Measurements from ENCODE around the gene ARHGAP10. TPM values are rescaled to one million over a fixed set of nuclear protein-coding genes. Genes with fewer than 3 reads are reported as not detected.

ARHGAP10 gene
- total and polyA plus RNA-seq, 4 experiments from 2014 or later: 6.4 to 8.3 (median 7.8) TPM

- Histone ChIP-seq H3K36me3 (ENCODE audit: insufficient read depth, low read length) (peaks cover 4% of the 10 kb centered on the region), H3K4me1 (ENCODE audit: insufficient read depth, low read length) (no peaks in the 10 kb centered on the region), H3K4me3 (ENCODE audit: low read length in 2 of 2) (no peak overlapping the region), H3K27me3 (ENCODE audit: insufficient read depth, low read length) (no peaks in the 10 kb centered on the region), H3K9me3 (ENCODE audit: control insufficient read depth in 1 of 2, low read length in 2 of 2) (no peaks in the 10 kb centered on the region), H3K27ac (ENCODE audit: low read depth, low read length) (no peak overlapping the region)
- H3K4me3 Mint-ChIP-seq: no peak overlapping the region
- intact Hi-C loops (cut with micrococcal nuclease): no loop called here
- H3K27ac Mint-ChIP-seq: peak overlapping the region in 5 of 7 donors; percentile 26 to 65 (median 60)
- peaks cover 81 to 83% of the 10 kb centered on the region in 2 donors for H3K36me3 Mint-ChIP-seq
- CTCF ChIA-PET (ENCODE audit: partially characterized antibody): interaction anchor here (0.7 to 1.5 kb wide), 3 partner anchors 15 to 72 kb away, joined by 3 read pairs; no protein-coding TSS in a partner anchor
- no peaks in the 10 kb centered on the region for H3K27me3 Mint-ChIP-seq
- no peak for DNase-seq
- POLR2A ChIA-PET (ENCODE audit: partially characterized antibody): no interaction called here
- H3K4me1 Mint-ChIP-seq: peaks cover 16 to 62% (median 31%) of the 10 kb centered on the region in 4 donors
- H3K9me3 Mint-ChIP-seq: no peaks in the 10 kb centered on the region
Measured at GRCh38 chr4:148116969-148117368, 385.1 kb downstream of the ARHGAP10 start.

DNA sequence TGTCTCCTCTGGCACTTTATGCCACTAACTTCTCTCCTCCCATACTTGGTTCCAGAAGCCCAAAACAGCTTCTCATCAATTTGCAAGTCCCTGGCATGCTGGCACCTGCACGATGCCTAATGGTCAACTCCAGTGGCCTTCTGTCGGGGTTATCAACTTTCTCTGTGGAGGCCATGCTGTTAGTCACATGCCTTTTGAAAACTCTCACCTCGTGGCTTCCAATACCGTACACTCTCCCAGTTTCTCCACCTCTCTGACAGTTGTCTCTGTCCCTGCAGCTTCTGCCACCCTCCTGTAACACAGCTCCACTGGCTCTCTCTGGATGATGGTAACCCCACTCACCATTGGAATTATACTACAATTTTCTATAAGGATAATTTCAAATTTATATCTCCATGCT lies 386.3 kb downstream of the ARHGAP10 start:
- Histone ChIP-seq H3K4me1 (ENCODE audit: insufficient read depth, low read length) (no peaks in the 10 kb centered on the region), H3K36me3 (ENCODE audit: insufficient read depth, low read length) (peaks cover 4% of the 10 kb centered on the region), H3K4me3 (ENCODE audit: low read length in 2 of 2) (no peak overlapping the region), H3K27ac (ENCODE audit: low read depth, low read length) (no peak overlapping the region), H3K27me3 (ENCODE audit: insufficient read depth, low read length) (no peaks in the 10 kb centered on the region), H3K9me3 (ENCODE audit: control insufficient read depth in 1 of 2, low read length in 2 of 2) (no peaks in the 10 kb centered on the region)
- Mint-ChIP-seq H3K27ac (peak overlapping the region in 3 of 7 donors; percentile 23 to 47 (median 44)), H3K9me3 (peaks cover 0 to 6% (median 2%) of the 10 kb centered on the region in 8 donors), H3K4me1 (peaks cover 9 to 55% (median 26%) of the 10 kb centered on the region in 4 donors), H3K27me3 (no peaks in the 10 kb centered on the region), H3K4me3 (no peak overlapping the region), H3K36me3 (peaks cover 76 to 83% of the 10 kb centered on the region in 2 donors)
- CTCF ChIA-PET (ENCODE audit: partially characterized antibody): no interaction called here
- intact Hi-C loops (cut with micrococcal nuclease): no loop called here
- no peak for DNase-seq
- POLR2A ChIA-PET (ENCODE audit: partially characterized antibody): interaction anchor here (0.8 kb wide), 1 partner anchor 323 kb away, joined by 3 read pairs; no protein-coding TSS in a partner anchor

- Histone ChIP-seq H3K4me1 (ENCODE audit: insufficient read depth, low read length) (no peaks in the 10 kb centered on the region), H3K27ac (ENCODE audit: low read depth, low read length) (no peak overlapping the region), H3K27me3 (ENCODE audit: insufficient read depth, low read length) (no peaks in the 10 kb centered on the region), H3K9me3 (ENCODE audit: control insufficient read depth in 1 of 2, low read length in 2 of 2) (no peaks in the 10 kb centered on the region), H3K4me3 (ENCODE audit: low read length in 2 of 2) (no peak overlapping the region), H3K36me3 (ENCODE audit: insufficient read depth, low read length) (peaks cover 3% of the 10 kb centered on the region)
- H3K27ac Mint-ChIP-seq: peak overlapping the region in 2 of 7 donors; percentile 23 to 44
- CTCF ChIA-PET (ENCODE audit: partially characterized antibody): no interaction called here
- H3K4me3 Mint-ChIP-seq: no peak overlapping the region
- peaks cover 9 to 50% (median 25%) of the 10 kb centered on the region in 4 donors for H3K4me1 Mint-ChIP-seq
- no peaks in the 10 kb centered on the region for H3K27me3 Mint-ChIP-seq
- H3K9me3 Mint-ChIP-seq: peaks cover 0 to 11% (median 6%) of the 10 kb centered on the region in 8 donors
- H3K36me3 Mint-ChIP-seq: peaks cover 77 to 83% of the 10 kb centered on the region in 2 donors
- intact Hi-C loops (cut with micrococcal nuclease): no loop called here
- no peak for DNase-seq
- POLR2A ChIA-PET (ENCODE audit: partially characterized antibody): interaction anchor here (0.8 kb wide), 1 partner anchor 323 kb away, joined by 3 read pairs; no protein-coding TSS in a partner anchor
Measured at GRCh38 chr4:148118633-148119032, 386.7 kb downstream of the ARHGAP10 start.

DNA sequence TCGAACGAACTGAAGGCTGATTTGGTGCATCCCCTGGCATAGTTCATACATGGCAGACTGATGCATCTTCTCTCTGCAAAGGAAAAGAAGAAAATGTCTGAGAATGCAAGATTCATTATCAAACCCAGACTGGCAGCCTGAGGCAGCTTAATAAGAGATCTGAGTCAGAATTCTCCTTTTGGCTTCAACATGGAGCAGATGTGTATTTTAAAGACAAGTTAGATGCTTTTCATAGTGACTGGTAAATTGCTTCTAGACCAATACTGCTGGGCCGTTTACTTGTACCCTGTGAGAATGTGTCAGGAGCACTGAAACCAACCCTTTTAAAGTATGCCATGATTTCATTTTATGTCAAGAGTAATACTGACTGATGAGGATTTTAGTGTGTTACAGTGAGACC lies 388.3 kb downstream of the ARHGAP10 start:
- Mint-ChIP-seq H3K36me3 (peaks cover 72 to 84% of the 10 kb centered on the region in 2 donors), H3K4me1 (peaks cover 9 to 42% (median 20%) of the 10 kb centered on the region in 4 donors), H3K27ac (peak overlapping the region in 2 of 7 donors; percentile 6 to 25), H3K27me3 (no peaks in the 10 kb centered on the region), H3K4me3 (no peak overlapping the region), H3K9me3 (peaks cover 0 to 26% (median 20%) of the 10 kb centered on the region in 8 donors)
- peaks cover 0 to 3% of the 10 kb centered on the region in 2 donors for H3K9me3 ChIP-seq (ENCODE audit: control insufficient read depth in 1 of 2, low read length in 2 of 2)
- no peaks in the 10 kb centered on the region for H3K27me3 ChIP-seq (ENCODE audit: insufficient read depth, low read length)
- H3K4me1 ChIP-seq (ENCODE audit: insufficient read depth, low read length): no peaks in the 10 kb centered on the region
- no peak for DNase-seq
- CTCF ChIA-PET (ENCODE audit: partially characterized antibody): interaction anchor here (1.5 kb wide), 1 partner anchor 18 kb away, joined by 4 read pairs; no protein-coding TSS in a partner anchor
- H3K27ac ChIP-seq (ENCODE audit: low read depth, low read length): no peak overlapping the region
- POLR2A ChIA-PET (ENCODE audit: partially characterized antibody): no interaction called here
- H3K4me3 ChIP-seq (ENCODE audit: low read length in 2 of 2): no peak overlapping the region
- H3K36me3 ChIP-seq (ENCODE audit: insufficient read depth, low read length): no peaks in the 10 kb centered on the region
- intact Hi-C loops (cut with micrococcal nuclease): no loop called here

Small RNA genes lying within 50 kb of the gene (microRNA-seq; reads per million reads assigned to microRNA genes)
- gene MIR4799 (ENCODE audit: borderline microRNAs expressed, borderline number of aligned reads, borderline replicate concordance): not detected

Other genes with a start within 250 kb of the ARHGAP10 start
- gene TMEM184C, start 114.7 kb upstream of the ARHGAP10 start, total RNA-seq: 10 to 100 TPM; 28.8 to 31.5 TPM
- gene TMEM184C, start 114.7 kb upstream of the ARHGAP10 start, polyA plus RNA-seq: 10 to 100 TPM; 13.7 to 27.6 TPM
- gene PRMT9, start 47.9 kb upstream of the ARHGAP10 start, total RNA-seq: 10 to 100 TPM; 12.1 to 12.6 TPM
- 1 to 10 TPM; 4.6 to 6.7 TPM for gene PRMT9, start 47.9 kb upstream of the ARHGAP10 start, polyA plus RNA-seq